Superior temporal gyrus (tissue), 1 donor: Measurements from ENCODE around the gene COQ5.
"Not testable (repeated sequence)": the region's sequence is repeated elsewhere in the genome, so short reads cannot be mapped to it uniquely, and the experiment has no call there.

Experiments used
- DNase-seq: peaks from one replicate; pipeline ENCODE4 v3.0.0-alpha.2; 2016; ENCODE audit errors: extremely low spot score

The COQ5 gene

DNA sequence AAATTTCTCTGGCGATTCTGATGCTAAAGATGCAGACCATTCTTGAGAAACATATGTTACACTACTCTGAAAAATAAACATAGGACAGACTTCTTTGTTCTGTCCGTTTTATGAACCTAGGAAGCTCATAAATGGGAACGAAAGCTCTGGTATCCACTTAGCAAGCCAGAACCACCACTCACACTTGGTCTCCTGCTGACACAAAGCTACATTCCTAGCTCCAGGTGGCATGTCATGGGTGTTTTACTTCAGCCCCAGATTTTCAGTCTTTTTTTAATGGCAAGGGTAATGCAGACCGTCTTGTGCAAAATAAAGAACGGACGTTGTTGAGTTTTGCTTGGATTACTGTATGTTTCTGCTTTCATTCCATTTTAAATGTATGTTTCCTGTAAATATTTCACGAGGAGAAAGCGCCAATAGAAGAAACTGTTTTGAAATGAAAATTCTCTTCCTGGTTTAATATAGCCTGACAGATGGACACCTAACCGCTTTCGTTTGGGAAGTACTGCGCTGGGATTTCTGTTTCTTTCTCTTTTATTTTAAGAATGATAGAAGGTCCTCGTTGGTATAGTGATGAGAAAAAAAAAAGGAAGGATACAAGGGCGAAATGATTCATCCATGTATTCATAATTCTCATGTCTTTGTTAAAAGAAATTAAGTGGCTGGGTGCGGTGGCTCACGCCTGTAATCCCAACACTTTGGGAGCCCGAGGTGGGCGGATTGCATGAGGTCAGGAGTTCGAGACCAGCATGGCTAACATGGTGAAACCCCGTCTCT is 871 bp upstream of the COQ5 start:
- DNase-seq: peak; percentile 68

DNA sequence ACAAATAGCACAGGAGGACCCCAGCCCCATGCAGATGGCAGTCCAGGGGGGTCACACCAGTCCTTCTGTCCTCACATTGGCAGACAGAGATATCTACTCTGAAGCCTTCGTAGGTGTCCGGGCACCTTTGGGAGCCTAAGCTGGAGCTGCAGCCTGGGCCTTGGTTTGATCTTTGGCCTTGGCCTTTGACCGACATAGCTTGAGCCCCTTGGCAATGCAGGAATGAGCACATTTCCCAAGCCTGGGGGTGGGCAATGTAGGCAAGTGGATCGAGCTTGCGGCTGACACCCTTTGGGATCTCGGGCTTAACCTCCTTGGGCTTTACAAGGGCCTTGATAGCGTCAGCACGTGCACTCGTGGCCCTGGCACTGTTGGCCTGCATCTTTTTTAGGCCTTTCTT is 6.4 kb downstream of the COQ5 start:
- DNase-seq: no peak

DNA sequence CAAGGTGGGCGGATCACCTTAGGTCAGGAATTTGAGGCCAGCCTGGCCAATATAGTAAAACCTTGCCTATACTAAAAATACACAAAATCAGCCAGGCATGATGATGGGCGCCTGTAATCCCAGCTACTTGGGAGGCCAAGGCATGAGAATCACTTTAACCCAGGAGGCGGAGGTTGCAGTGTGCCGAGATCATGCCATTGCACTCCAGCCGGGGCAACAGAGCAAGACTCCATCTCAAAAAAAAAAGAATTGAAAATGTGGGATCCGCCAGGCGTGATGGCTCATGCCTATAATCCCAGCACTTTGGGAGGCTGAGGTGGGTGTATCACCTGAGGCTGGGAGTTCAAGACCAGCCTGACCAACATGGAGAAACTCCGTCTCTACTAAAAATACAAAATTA is 9.6 kb downstream of the COQ5 start:
- not testable (repeated sequence) for DNase-seq

DNA sequence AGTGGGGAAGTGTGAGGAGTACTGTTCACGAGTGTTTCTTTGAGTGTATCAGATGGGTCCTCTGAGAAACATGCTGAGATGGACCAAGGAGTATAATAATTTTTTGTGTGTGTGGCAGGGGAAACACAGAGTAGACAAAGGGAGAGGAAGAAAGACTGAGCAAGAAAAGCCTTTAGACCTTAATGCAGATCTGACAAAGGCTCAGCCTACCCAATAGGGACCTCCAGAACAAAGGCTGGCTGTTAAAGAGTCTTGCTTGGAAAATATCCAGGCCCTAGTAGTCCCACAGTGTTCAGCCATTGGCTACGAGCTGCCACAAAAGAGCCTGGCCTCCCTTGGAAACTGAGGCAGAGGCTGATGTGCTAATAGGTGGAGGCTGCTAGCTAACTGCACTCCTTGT is 13.5 kb downstream of the COQ5 start:
- peak; percentile 77 for DNase-seq

DNA sequence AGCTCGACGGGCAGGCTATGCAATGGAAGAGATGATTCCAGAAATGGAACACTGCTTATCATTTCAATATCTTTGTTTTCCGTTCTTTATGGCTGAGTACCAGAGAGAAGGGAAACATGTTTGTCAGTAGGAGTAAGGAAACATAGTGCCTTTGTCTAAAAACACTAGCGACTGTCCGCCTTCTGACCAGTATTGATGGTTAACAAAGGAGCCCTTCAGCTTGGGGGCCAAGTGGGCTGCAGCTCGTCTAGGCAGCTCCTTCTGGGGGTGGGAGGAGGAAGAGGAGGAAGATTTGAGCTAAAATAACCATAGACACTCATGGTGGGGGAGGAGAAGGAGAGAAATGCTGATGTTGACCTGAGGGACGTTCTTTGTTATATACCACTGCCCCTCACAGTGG is 15.0 kb downstream of the COQ5 start:
- DNase-seq: peak; percentile 88

DNA sequence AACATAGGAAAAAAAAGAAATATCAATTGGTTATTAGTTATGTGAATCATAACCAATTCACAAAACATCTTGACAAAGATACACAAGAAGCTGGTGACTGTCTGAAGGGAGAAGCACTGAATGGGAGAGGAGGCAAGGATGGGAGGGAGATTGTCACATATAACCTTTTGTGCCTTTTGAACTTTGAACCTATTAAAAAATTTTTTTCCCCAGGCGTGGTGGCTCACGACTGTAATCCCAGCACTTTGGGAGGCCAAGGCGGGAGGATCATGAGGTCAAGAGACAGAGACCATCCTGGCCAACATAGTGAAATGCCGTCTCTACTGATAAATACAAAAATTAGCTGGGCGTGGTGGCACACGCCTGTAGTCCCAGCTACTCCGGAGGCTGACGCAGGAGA is 20.4 kb downstream of the COQ5 start:
- DNase-seq: no peak

DNA sequence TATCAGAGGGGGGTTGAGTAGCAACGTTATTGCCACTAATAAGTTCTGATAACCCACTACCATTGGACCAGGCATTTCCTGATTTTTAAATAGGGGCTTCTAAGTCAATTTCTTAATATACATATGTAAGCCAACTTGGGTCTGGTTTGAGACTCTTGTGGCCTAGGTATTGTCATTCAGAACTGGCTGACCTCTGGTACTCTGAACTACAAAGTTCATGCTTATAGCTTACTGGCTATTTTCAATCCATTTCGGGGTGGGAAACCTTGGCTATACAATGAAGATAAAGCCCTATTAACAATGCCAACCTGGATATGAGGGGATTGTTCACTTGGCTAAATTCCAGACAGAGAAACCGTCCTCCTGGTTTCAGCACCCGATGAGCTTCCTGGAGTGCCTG is 24.4 kb downstream of the COQ5 start:
- DNase-seq: no peak

DNA sequence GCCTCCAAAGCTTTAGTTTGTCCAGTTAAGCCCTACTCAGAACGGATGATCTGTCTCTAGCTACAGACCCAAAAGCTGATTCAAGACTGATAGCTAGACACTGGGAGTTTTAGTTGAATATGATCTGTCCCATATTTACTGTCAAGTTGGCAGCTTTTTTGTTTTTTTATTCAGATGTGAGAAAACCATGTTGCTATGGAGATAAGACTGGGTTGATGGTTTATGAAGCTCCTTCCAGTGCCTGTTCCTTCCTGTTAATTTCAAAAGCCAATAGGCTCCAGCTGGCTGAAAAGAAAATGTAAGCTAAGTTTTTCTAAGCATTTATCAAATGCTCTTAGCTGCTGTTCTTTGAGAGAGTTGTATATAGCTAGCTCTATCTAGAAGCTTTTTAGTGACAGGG is 28.4 kb downstream of the COQ5 start:
- DNase-seq: peak; percentile 44

DNA sequence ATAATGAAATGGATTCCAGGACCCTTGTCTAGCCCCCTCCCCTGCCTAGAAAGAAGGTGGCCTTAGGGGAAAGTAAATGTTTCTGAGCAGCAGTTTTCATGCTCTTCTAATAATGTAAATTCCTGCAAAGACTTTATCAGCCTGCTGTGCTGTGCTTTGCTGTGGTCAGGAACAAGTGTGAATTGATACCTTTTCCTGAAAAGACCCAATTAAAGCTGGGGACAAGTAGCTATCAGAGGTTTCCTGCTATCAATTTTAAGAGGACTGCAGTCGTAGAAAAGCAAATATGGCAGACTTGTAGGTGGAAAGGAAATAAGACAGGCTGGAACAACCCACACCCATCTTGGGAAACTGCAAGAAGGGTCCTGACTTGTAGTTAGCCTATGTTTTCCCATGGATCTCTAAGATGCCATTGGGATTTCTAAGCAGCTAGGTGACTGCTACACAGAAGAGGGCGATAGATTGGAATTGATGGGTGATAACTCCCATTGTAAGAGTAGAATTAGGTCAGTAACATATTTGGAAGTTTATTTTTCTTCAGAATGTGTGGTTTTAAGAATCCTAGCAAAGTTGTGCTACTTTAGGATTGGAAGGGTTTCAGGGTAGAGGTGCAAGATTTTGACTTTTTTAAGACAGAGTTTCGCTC is 30.0 kb downstream of the COQ5 start:
- DNase-seq: no peak

DNA sequence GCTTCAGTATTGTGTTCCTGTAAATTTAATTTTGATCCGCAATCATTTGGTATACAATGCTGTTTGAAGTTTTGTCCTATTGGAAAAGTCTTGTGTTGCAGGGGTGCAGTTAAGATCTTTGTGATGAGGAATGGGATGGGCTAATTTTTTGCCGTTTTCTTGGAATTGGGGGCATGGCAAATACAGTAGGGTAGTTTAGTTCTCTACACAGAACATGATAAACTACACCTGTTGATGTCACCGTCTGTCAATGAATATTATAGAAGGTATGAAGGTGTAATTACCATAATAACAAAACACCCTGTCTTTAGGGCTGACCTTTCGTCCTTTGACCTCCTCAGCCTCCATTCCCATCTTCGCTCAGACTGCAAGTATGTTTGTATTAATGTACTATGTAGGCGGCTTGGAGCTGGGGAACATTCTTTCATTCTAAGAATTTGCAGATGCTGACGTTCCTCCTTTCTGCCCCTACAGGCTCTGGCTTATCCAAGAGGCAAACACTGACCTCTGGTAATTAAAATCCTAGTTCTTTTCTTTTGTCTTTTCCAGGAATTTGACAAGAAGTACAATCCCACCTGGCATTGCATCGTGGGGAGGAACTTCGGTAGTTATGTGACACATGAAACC is 31.3 kb downstream of the COQ5 start:
- DNase-seq: no peak

DNA sequence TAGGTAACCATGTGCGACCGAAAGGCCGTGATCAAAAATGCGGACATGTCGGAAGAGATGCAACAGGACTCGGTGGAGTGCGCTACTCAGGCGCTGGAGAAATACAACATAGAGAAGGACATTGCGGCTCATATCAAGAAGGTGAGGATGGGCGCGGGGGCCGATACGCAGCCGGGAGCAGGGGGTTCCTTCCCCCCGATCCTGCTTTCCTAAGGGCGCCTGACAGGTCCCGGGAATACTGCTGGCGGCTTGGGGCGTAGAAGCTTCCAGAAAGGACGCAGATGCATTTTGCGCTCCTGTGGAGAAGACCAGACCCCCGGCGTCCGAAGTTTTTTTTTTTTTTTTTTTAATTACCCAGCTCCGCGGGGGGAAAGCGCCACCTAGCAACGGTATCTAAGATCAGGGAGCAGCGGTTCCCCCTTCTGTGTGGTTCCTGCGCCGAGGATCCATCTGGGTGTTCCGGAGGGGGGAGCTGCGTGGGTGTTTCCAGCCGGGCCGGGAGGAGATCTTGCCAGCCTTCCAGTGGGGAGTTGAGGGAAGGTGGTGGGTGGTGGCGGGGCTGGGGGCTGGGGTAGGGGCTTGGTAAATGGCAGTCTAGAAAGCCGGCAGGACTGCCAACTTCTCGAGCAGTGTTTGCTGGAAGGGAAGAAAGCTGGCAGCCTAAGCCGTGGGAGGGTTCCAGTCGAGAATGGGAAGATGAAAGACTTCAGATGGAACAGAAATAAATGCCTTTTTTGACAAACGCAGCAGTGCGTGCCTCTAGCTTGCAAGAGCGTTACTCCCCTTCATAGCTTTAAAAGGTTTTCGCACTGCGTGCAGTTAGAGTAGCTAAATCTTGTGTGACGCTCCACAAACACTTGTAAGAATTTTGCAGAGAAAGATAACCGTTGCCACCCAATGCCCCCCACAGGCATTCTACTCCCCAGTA is 32.3 kb downstream of the COQ5 start:
- peak; percentile 84 for DNase-seq

DNA sequence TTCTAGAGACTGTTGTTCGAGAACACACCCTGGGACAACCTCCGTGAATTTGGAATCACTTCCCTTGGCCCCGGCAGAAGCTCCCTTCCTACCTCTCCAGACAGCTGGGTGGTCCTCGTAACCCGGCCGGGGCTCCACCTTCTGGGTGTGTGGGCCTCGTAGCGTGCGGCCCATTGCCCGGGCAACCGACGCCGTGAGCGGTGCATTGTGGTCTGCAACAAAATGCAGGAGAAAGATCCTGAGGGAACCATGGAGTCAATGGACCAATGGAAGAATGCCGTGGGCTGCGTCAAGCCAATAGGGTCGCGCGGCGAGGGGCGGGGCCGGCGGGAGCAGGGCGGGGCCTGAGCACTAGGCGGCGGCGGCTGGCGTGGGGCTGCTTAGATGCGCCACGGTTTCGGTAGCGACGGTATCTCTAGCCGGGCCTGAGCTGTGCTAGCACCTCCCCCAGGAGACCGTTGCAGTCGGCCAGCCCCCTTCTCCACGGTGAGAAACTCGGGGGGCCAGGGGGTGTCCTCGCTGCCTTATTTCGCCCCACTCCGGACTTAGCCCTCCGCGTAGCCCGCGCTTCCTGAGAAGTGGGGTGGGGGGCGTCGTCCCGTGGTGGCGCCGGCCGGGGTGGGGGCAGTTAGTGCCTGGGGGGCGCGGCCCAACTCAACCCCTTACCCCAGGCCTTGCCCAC is 33.1 kb downstream of the COQ5 start, which contains the start of gene DYNLL1:
Gene DYNLL1, plus strand, starts transcription at position 383 of the 682 bp plus-strand sequence. CDS start 309 bp downstream, outside the sequence.
- peak; percentile 95 for DNase-seq

DNA sequence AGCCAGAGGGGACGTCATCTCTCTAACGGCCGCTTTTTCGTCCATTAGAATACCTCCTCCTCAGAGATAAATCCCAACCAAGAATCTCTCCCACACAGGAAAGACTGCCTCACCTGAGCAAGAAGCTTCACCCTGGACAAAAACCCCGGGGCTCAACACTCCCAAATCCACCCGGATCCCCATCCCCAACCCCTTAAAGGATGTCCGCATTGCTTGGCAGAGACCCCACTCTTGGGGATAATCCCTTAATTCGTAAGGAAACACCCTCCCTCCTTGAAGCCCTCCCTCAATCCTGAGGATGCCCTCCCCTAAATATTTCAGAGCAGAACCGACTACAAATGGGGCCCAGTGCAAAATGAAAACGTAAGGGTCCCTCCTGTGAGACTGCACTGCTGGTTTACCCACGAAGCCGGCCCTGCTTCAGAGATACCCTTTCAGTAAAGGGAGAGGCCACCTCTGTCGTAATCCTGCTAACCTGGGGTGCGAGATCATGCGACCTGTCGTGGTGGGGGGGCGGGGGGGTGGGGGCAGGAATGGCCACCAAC is 33.7 kb downstream of the COQ5 start:
- no peak for DNase-seq

DNA sequence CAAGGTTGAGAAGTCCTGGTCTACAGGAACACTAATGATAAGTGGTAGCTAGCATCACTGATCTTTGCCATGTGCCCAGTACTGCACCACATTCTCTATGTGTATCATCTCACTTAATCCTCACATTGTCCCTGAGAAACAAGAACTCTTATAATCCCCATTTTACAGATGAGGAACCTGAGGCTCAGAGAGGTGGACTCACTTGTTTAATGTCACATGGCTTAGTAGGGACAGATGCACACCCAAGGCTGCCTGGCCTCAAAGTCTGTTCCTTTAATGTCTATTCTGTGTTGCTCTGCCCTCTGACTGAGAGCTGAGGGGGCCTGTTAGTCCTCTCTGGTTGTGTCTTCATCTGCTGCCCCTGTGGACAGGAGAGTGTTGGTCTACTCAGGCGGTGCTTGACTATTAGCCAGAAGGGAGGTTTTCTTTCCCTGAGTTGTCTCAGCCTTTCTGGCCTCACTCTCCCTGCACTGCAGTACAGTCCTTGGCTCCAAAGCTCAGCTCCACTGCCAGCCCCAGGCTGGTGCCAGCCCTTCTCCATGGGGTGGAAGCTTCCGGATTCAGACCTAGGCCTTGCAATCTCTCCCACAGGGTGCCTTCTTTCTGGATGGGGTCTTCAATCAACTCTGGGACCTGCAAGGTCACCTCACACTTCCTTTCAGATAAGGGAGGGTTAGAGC is 38.0 kb downstream of the COQ5 start:
- DNase-seq: no peak

DNA sequence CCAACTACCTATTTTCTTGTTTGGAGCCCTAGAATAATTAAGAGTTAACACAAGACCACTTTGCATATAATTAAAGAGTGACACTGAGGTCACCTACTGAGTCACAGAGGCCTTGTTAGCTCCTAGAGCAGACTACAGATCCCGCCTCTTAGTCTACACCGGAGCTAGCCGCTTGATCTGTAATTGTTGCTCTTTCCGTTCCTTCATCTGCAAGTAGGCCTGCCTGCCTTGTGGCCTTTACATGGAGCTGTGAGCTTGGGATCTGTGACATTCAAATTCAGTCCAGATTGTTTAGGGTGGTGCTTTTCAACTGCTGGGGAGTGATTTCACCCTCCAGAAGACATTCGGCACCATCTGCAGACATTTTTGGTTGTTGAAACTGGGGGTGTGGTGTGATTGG is 38.6 kb downstream of the COQ5 start:
- DNase-seq: no peak

DNA sequence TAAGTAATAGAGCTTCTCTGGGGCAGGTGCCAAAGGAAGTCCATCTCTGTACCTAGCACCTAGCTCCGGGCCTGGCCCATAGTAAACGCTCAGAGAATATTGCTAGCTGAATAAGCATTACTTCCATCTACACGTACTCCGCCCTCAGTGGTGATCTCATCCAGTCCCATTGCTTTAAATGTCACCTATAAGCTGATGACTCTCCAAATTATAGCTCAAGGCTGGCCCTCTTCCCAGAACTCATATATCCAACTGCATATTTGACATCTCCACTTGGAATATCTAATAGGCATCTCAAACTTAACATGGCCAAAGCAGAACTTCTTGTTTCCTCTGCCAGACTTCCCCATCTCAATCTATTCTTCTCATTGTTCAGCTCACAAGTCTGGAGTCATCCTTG is 39.9 kb downstream of the COQ5 start:
- no peak for DNase-seq

DNA sequence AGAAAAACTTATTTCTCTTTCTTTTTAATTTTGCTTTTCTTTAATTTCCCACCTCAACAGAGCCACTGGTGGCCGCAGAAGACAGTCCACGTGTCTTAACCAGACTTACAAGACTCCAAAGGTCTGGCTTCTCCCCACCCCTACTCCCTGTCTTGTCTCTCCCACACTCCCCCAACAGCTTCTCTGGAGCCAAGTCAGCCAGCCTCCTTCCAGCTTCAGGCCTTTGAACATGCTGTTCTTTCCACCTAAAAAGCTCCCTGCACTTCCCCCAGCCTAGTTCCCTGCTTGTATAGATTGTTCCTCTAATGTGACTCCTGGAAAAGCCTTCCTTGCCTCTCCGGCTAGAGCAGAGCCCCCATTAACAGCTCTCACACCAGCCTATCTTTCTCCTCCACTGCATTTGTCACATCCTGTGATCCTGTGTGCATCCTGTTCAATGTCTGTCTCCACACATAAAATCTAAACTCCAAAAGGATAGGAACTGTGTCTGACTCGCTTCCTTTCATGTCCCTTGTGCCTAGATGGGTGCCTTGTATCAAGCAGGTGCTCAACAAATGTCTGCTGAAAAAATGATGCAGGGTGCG is 40.8 kb downstream of the COQ5 start:
- DNase-seq: no peak

DNA sequence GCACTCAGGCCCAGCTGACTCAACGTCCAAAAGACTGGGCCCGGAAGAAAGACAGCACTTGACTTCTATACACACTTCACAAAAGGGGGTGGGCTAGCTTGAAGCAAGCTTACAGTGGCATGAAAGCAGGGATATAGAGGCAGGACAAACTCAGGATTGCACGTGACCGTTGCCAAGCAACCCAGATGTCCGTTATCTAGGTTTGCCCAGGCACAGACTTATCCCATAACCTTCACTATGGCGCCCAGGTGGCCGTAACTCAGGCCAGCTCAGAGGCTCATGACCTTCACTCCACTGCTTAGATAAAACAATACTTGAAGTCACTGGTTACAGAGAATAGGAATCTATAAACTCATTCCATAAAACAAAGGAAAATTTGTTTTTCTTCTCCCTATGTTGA is 41.4 kb downstream of the COQ5 start:
- not testable (repeated sequence) for DNase-seq

DNA sequence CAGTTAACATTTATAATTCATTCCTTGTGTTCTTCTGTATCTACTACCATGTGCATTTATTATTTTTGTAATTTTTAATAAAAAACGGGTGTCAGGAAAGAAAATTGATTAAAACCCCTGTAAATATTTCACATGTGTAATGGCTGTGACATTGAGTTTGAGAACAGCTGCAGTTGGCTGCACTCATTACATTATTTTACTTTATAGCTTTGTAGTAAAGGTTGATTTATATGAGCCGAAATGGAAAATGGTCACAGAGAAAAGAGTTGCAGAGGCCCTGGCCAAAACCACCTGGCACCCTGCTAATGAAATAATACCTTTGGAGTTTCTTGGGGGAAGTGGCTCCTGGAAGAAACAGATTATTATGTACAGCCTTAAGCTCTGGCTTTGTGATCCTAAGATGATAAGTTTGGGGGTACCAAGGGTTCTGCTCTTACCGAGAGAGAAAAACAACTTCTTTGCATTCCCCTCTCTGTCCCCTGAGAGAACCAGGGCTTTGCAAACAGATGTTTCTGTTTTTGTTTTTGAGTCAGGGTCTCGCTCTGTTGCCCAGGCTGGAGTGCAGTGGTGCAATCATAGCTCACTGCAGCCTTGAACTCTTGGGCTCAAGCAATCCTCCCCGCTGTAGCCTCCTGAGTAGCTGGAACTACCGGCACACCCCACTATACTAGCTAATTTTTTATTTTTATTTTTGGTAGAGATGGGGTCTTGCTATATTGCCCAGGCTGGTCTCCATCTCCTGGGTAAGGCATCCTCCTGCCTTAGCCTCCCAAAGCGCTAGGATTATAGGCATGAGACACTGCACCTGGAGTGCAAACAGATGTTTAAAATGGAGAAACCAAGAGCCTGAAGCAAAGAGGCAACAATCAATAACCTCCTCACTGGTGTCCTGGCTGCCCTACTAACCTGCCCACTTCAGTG is 42.7 kb downstream of the COQ5 start:
- DNase-seq: no peak
